ENCODE data around the gene CAPRIN2. TPM values are rescaled to one million over a fixed set of nuclear protein-coding genes. Genes with fewer than 3 reads are reported as not detected.

Gene CAPRIN2
- total RNA-seq, 1 donor from 2014 or later, result 20.4 TPM

DNA sequence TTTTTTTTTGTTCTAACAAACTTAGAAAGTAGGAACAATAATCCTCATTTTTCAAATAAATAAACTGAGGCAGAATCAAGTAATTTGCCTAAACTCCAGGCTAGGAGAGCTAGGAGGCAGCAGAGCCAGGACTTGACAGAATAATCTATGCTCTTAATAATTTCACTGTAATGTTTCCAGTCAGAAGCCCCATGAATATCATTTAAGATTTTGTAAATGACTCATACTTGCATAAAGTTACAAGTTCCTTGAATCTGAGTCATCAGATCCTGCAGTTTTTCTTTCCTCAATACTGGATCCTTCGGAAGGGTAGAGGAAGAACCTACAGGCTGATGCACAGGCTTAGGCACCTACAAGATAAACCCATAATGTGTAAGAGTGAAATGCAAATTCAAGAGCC is 29.0 kb downstream of the CAPRIN2 start:
- DNase-seq (no peak), ATAC-seq (no peak)

DNA sequence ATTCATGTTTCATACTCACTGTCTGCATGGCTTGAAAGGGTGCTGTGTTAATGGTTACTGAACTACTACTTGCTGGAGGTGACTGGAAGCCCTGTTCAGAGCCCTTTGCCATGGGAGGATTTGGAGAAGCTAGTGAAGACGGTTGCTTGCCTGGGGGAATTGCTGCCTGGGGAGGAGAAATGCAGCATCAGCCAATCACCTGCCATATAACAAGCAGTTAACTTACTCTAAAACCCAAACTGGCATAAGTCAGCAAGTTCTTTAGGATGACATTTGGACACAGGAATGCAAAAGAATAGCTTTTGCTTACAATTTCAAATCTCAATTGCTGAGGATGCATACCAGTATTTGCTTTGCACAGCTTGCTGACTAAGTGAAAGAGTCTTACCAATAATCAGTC is 35.7 kb downstream of the CAPRIN2 start:
- no peak overlapping the region for H3K27ac ChIP-seq
- TF ChIP-seq, protein P1, sequence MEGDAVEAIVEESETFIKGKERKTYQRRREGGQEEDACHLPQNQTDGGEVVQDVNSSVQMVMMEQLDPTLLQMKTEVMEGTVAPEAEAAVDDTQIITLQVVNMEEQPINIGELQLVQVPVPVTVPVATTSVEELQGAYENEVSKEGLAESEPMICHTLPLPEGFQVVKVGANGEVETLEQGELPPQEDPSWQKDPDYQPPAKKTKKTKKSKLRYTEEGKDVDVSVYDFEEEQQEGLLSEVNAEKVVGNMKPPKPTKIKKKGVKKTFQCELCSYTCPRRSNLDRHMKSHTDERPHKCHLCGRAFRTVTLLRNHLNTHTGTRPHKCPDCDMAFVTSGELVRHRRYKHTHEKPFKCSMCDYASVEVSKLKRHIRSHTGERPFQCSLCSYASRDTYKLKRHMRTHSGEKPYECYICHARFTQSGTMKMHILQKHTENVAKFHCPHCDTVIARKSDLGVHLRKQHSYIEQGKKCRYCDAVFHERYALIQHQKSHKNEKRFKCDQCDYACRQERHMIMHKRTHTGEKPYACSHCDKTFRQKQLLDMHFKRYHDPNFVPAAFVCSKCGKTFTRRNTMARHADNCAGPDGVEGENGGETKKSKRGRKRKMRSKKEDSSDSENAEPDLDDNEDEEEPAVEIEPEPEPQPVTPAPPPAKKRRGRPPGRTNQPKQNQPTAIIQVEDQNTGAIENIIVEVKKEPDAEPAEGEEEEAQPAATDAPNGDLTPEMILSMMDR (IDR thresholded peaks at IDR 0.05), result no peak
- H3K4me3 ChIP-seq, result no peak overlapping the region
- no peaks in the 10 kb centered on the region for H3K9me3 ChIP-seq
- ATAC-seq (no peak), DNase-seq (no peak)
- peaks cover 90% of the 10 kb centered on the region for H3K36me3 ChIP-seq
- H3K27me3 ChIP-seq (ENCODE audit: low read depth), result no peaks in the 10 kb centered on the region
- H3K4me1 ChIP-seq, result no peaks in the 10 kb centered on the region
- intact Hi-C loops (cut with DNase I), result no loop called here

More for the DNA sequence above, 29.0 kb downstream of the CAPRIN2 start:
- intact Hi-C loops (cut with DNase I), result no loop called here
- H3K4me1 ChIP-seq, result no peaks in the 10 kb centered on the region
- H3K9me3 ChIP-seq, result no peaks in the 10 kb centered on the region
- H3K4me3 ChIP-seq, result no peak overlapping the region
- no peak overlapping the region for H3K27ac ChIP-seq
- H3K27me3 ChIP-seq (ENCODE audit: low read depth), result no peaks in the 10 kb centered on the region
- TF ChIP-seq, protein P1 (IDR thresholded peaks at IDR 0.05), result no peak
- peaks cover 57% of the 10 kb centered on the region for H3K36me3 ChIP-seq

DNA sequence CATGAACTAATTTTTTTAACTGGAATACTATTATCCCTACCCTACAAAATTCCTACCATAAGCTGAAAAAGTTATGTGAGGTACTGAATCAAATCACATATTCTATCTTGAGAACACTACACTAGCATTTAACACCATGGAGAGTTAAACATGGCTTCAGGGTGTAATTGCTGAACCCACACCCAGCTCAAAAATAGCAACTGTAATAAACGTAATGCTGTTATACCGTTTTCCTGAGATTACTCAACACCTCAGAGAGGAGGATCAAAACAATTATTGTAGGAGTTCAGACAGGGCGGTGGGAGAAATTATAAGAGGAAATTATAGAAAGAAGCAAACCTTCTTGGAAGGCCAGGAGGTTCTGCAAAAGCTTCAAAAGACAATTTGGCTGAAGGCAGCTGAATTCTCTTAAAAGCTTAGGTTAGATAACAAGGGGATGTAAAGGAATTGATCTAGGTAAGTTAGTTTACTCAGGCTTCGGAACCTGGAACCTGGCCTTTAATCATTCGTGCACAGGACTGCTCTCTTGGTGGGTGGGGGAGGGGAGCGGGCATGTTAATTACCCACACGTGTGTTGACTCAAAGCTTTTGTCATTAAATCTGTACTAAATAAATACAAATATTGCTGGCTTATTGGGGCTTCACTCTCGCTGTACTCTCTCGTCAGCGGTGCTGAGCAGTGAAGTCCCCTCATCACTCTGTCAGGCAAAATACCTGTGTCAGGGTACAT is 47.0 kb downstream of the CAPRIN2 start:
- Histone ChIP-seq H3K27me3 (ENCODE audit: low read depth) (no peaks in the 10 kb centered on the region), H3K4me1 (no peaks in the 10 kb centered on the region), H3K9me3 (no peaks in the 10 kb centered on the region), H3K4me3 (no peak overlapping the region), H3K27ac (no peak overlapping the region), H3K36me3 (peaks cover 36% of the 10 kb centered on the region)
- DNase-seq, result no peak
- TF ChIP-seq, protein P1 (IDR thresholded peaks at IDR 0.05), result no peak
- ATAC-seq, result no peak
- intact Hi-C loops (cut with DNase I), result no loop called here

DNA sequence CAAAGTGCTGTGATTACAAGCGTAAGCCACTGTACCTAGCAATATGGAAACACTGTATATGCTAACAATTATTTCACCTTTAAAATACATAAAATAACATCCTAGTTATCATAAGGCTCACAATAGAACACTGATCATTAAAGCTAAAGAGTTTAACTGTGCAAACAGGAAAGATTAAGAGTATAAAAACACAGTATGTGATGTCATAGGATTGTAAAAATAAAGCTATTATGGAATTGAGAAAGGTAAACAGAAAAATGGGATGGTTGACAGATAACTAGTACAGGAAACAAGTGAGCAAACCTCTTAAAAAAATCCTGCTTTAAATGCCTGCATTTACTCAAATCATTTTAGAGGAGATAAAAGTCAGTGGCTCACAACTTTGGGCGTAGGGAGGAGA is 48.3 kb downstream of the CAPRIN2 start:
- ATAC-seq (no peak), DNase-seq (no peak)
- H3K27ac ChIP-seq, result no peak overlapping the region
- H3K4me3 ChIP-seq, result no peak overlapping the region
- intact Hi-C loops (cut with DNase I), result no loop called here
- H3K9me3 ChIP-seq, result no peaks in the 10 kb centered on the region
- TF ChIP-seq, protein P1 (IDR thresholded peaks at IDR 0.05), result no peak
- peaks cover 25% of the 10 kb centered on the region for H3K36me3 ChIP-seq
- no peaks in the 10 kb centered on the region for H3K4me1 ChIP-seq
- no peaks in the 10 kb centered on the region for H3K27me3 ChIP-seq (ENCODE audit: low read depth)

DNA sequence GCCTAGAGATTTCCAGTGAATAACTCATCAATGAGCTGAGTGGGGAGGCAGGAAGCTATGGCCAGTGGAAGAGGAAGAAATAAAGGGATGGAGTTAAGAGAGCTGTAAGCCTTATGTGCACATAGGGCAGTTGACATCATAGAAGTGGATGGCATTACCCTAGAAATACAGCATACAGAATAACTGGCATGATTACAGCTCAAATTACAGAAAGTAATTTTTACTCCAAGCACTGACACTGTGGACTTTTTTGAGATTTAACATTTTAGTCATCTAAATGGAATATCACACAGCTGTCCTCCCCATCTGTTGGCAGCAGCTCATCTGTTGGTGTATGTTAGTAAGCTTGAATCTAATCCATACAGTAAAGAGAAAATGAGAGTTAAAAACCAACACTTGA is 53.7 kb downstream of the CAPRIN2 start:
- no peak for ATAC-seq
- intact Hi-C loops (cut with DNase I), result no loop called here
- no peaks in the 10 kb centered on the region for H3K9me3 ChIP-seq
- DNase-seq, result no peak
- H3K27ac ChIP-seq, result no peak overlapping the region
- no peaks in the 10 kb centered on the region for H3K4me1 ChIP-seq
- TF ChIP-seq, protein P1 (IDR thresholded peaks at IDR 0.05), result no peak
- H3K4me3 ChIP-seq, result no peak overlapping the region
- no peaks in the 10 kb centered on the region for H3K27me3 ChIP-seq (ENCODE audit: low read depth)
- H3K36me3 ChIP-seq, result no peaks in the 10 kb centered on the region
